ENCODE results near the gene SLFN12.
"Not testable (repeated sequence)": the region's sequence is repeated elsewhere in the genome, so short reads cannot be mapped to it uniquely, and the experiment has no call there.

The SLFN12 gene

GRCh38 chr17:35407531-35407930 is 24.8 kb downstream of the SLFN12 start:
- no peak for DNase-seq

- DNase-seq, result no peak
Observed at GRCh38 chr17:35406568-35406967, 25.7 kb downstream of the SLFN12 start.

GRCh38 chr17:35404360-35404759 is 27.9 kb downstream of the SLFN12 start:
- no peak for DNase-seq

GRCh38 chr17:35393783-35394182 is 38.5 kb downstream of the SLFN12 start:
- not testable (repeated sequence) for DNase-seq

- no peak for DNase-seq
Observed at GRCh38 chr17:35390663-35391062, 41.6 kb downstream of the SLFN12 start.

GRCh38 chr17:35390156-35390555 is 42.1 kb downstream of the SLFN12 start:
- no peak for DNase-seq

GRCh38 chr17:35387496-35387895 is 44.8 kb downstream of the SLFN12 start:
- DNase-seq, result no peak

- no peak for DNase-seq
Observed at GRCh38 chr17:35377706-35378105, 54.6 kb downstream of the SLFN12 start.

- DNase-seq, result no peak
Observed at GRCh38 chr17:35377068-35377467, 55.2 kb downstream of the SLFN12 start.

- DNase-seq, result no peak
Observed at GRCh38 chr17:35376245-35376644, 56.1 kb downstream of the SLFN12 start.

GRCh38 chr17:35374766-35375344 is 57.4 kb downstream of the SLFN12 start:
- DNase-seq, result no peak

- no peak for DNase-seq
Observed at GRCh38 chr17:35373984-35374765, 58.1 kb downstream of the SLFN12 start.

GRCh38 chr17:35373534-35373983 is 58.7 kb downstream of the SLFN12 start, which contains the start of gene SLFN11:
TSS of gene SLFN11 (minus strand) at chr17:35373621. CDS start at chr17:35363807, 9,814 bp downstream.
- DNase-seq, result no peak

- no peak for DNase-seq
Observed at GRCh38 chr17:35372846-35373533, 59.3 kb downstream of the SLFN12 start.

GRCh38 chr17:35371934-35372333 is 60.4 kb downstream of the SLFN12 start:
- DNase-seq, result no peak

GRCh38 chr17:35368081-35368830 is 64.0 kb downstream of the SLFN12 start:
- no peak for DNase-seq

GRCh38 chr17:35361027-35361426 is 71.3 kb downstream of the SLFN12 start:
- DNase-seq, result no peak
